Measurements from ENCODE around the gene TBPL2. TPM values are rescaled to one million over a fixed set of nuclear protein-coding genes. Genes with fewer than 3 reads are reported as not detected.

The TBPL2 gene
- total and polyA plus RNA-seq, 2 experiments from 2014 or later = 0.23 to 0.27 TPM

DNA sequence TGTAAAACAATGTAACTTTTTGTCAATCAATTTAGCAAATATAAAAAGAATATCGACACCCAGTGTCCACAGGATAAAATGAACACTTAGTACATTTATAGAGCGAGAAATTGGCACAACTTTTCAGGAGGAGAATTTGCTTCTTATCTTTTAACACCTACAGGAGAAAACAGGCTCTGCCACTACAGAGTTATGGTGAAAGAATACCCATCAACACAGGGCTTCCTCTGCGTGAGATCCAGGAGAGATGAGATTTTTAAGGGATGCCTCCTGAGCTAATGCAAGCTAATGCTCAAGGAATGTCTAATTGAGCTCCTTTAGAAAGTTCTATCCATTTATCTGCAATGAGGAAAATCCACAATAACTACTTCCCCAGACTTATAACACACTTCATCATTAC is 7.8 kb downstream of the TBPL2 start:
- H2AFZ ChIP-seq = no peak overlapping the region
- TF ChIP-seq EZH2 (IDR thresholded peaks at IDR 0.05; ENCODE audit: borderline replicate concordance) = no peak
- no peak for TF ChIP-seq EZH2phosphoT487 (IDR thresholded peaks at IDR 0.05; ENCODE audit: low read depth, severe bottlenecking, unreplicated experiment)
- TF ChIP-seq, protein P1, sequence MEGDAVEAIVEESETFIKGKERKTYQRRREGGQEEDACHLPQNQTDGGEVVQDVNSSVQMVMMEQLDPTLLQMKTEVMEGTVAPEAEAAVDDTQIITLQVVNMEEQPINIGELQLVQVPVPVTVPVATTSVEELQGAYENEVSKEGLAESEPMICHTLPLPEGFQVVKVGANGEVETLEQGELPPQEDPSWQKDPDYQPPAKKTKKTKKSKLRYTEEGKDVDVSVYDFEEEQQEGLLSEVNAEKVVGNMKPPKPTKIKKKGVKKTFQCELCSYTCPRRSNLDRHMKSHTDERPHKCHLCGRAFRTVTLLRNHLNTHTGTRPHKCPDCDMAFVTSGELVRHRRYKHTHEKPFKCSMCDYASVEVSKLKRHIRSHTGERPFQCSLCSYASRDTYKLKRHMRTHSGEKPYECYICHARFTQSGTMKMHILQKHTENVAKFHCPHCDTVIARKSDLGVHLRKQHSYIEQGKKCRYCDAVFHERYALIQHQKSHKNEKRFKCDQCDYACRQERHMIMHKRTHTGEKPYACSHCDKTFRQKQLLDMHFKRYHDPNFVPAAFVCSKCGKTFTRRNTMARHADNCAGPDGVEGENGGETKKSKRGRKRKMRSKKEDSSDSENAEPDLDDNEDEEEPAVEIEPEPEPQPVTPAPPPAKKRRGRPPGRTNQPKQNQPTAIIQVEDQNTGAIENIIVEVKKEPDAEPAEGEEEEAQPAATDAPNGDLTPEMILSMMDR (IDR thresholded peaks at IDR 0.05; ENCODE audit: poor library complexity) = no peak
- WGBS (ENCODE audit: low lambda C conversion rate, missing lambda C conversion rate) = 85% methylated on average over 3 of the region's 3 CpGs

DNA sequence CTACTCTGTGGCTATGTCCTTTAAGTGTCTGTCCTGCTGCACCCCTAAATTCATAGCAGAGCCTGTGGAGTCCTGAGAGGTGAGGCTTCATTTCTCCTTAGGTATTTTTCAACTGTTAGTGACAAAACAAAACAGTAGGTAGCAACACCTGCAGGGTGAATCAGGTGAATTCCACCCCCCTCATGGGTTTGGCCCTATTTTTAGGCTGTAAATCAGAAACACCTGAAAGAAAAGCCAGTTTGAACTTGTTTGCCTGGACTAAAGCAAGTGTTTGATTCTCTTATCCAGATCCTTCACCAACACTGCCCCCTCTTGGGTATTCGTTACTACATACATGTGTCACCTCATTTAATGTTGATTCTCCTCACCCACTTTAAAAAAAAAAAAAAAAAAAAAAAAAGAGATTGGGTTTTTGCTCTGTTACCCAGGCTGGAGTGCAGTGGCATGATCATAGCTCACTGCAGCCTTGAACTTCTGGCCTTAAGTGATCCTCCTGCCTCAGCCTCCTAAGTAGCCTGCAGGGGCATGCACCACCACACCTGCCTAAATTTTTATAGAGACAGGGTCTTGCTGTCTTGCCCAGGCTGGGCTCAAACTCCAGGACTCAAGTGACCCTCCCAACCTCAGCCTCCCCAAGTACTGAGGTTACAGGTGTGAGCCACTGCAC is 10.3 kb downstream of the TBPL2 start:
- Histone ChIP-seq H3K9me3 (ENCODE audit: low read depth) (no peaks in the 10 kb centered on the region), H3K4me3 (no peak overlapping the region), H3K79me2 (no peaks in the 10 kb centered on the region), H3K4me1 (ENCODE audit: insufficient read depth) (peaks cover 7% of the 10 kb centered on the region), H2AFZ (no peak overlapping the region), H3K9me2 (replicated peaks; ENCODE audit: insufficient read depth) (no peaks in the 10 kb centered on the region), H4K20me1 (ENCODE audit: insufficient read depth, poor library complexity, severe bottlenecking) (no peaks in the 10 kb centered on the region), H3K36me3 (replicated peaks; ENCODE audit: insufficient read depth, low read depth) (no peaks in the 10 kb centered on the region), H3K27ac (no peak overlapping the region), H3K4me2 (no peak overlapping the region), H3K27me3 (no peaks in the 10 kb centered on the region)
- 8% methylated on average over 1 of the region's 1 CpG for WGBS (ENCODE audit: low lambda C conversion rate, missing lambda C conversion rate)
- TF ChIP-seq EZH2 (IDR thresholded peaks at IDR 0.05; ENCODE audit: borderline replicate concordance) (no peak), EZH2phosphoT487 (IDR thresholded peaks at IDR 0.05; ENCODE audit: low read depth, severe bottlenecking, unreplicated experiment) (no peak)
- TF ChIP-seq, protein P1 (IDR thresholded peaks at IDR 0.05; ENCODE audit: poor library complexity) = peak; percentile 53
- peak; percentile 87 for DNase-seq (ENCODE audit: low spot score)

More for the DNA sequence above, 7.8 kb downstream of the TBPL2 start:
- no peak for DNase-seq (ENCODE audit: low spot score)
- Histone ChIP-seq H3K4me2 (no peak overlapping the region), H3K9me2 (replicated peaks; ENCODE audit: insufficient read depth) (no peaks in the 10 kb centered on the region), H3K36me3 (replicated peaks; ENCODE audit: insufficient read depth, low read depth) (no peaks in the 10 kb centered on the region), H3K79me2 (no peaks in the 10 kb centered on the region), H3K9me3 (ENCODE audit: low read depth) (no peaks in the 10 kb centered on the region), H3K27me3 (no peaks in the 10 kb centered on the region), H3K27ac (no peak overlapping the region), H3K4me1 (ENCODE audit: insufficient read depth) (peaks cover 7% of the 10 kb centered on the region), H4K20me1 (ENCODE audit: insufficient read depth, poor library complexity, severe bottlenecking) (no peaks in the 10 kb centered on the region), H3K4me3 (no peak overlapping the region)

DNA sequence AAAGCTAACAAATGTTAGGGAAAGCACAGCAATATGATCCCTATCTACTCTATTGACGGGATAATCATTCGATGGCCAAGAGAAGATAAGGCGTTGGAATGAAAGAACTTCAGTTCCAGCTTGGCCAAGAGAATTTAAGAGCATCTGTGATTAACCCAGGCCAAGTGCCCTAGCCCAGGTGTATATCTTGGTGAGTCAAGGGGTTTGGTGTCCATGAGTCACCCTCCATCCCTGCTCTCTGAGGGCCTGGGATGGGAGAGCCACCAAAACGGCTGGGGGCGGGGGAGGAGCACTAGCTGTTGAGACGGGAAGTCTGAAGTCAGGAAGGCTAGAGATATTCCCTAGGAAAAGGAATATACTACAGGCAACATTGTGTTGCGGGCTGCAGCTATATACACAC is 13.0 kb downstream of the TBPL2 start:
- no peak overlapping the region for H3K27ac ChIP-seq
- H4K20me1 ChIP-seq (ENCODE audit: insufficient read depth, poor library complexity, severe bottlenecking) = no peaks in the 10 kb centered on the region
- no peaks in the 10 kb centered on the region for H3K36me3 ChIP-seq (replicated peaks; ENCODE audit: insufficient read depth, low read depth)
- H3K9me2 ChIP-seq (replicated peaks; ENCODE audit: insufficient read depth) = no peaks in the 10 kb centered on the region
- no peak overlapping the region for H3K4me3 ChIP-seq
- no peak overlapping the region for H2AFZ ChIP-seq
- H3K4me2 ChIP-seq = no peak overlapping the region
- DNase-seq (ENCODE audit: low spot score) = peak; percentile 39
- H3K4me1 ChIP-seq (ENCODE audit: insufficient read depth) = no peaks in the 10 kb centered on the region
- 62% methylated on average over 7 of the region's 7 CpGs for WGBS (ENCODE audit: low lambda C conversion rate, missing lambda C conversion rate)
- H3K79me2 ChIP-seq = no peaks in the 10 kb centered on the region
- H3K9me3 ChIP-seq (ENCODE audit: low read depth) = no peaks in the 10 kb centered on the region
- no peaks in the 10 kb centered on the region for H3K27me3 ChIP-seq
- TF ChIP-seq, protein P1 (IDR thresholded peaks at IDR 0.05; ENCODE audit: poor library complexity) = no peak
- TF ChIP-seq EZH2 (IDR thresholded peaks at IDR 0.05; ENCODE audit: borderline replicate concordance) (no peak), EZH2phosphoT487 (IDR thresholded peaks at IDR 0.05; ENCODE audit: low read depth, severe bottlenecking, unreplicated experiment) (no peak)
